ENCODE results near the gene NHLRC2. TPM values are rescaled to one million over a fixed set of nuclear protein-coding genes. Genes with fewer than 3 reads are reported as not detected.

NHLRC2 gene
- polyA plus RNA-seq, 1 donor from 2014 or later: 13.0 TPM

DNA sequence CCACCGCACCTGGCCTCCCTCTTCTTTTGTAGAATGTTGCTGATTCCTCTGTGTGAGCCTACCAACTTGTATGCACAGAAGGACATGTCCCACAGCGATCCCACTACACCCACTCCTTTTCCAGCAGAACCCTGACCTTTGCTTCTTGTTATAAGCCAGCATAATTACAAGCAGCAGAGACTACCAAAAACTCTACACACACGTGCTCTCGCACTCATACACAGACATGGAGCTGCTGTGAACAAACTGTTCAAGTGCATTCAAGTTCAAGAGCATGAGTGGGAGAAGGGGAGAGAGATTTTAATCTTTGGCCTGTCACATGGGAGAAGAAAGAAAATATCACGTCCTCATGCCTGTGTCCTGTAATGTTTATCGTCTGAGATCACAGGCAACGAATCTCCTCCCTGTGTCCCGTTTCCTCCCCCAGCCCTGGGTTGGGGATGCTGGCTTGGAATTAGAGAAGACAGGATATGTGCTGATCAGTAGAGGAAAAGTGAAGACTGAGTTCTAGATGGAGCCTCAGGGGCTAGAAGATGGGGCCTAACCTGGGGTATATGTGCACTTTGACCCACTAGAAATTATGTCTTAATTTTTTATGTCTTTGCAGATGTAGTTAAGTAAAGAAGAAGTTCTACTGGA is 79.6 kb downstream of the NHLRC2 start:
- Histone ChIP-seq H3K27me3 (ENCODE audit: insufficient read depth, low read depth, low read length) (no peaks in the 10 kb centered on the region), H3K9me2 (ENCODE audit: insufficient read depth, low read length) (no peaks in the 10 kb centered on the region)

DNA sequence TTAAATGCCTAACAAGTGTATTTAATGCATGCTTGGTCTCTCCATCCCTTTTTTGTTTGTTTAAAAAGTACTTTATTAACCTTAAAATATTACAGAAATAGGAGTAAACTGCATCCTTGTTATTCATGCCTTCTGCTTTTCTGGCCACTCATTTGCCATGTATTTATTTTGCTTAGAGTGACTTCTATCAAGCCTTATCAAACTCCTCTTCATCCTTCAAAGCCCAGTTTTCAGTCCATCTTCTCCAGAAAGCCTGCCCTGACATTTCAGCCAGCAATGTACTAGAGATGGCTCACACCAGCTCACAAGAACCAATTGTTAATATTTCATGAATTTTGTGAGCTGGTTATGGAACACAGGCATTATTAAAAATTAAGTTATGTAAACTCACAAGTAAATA is 82.8 kb downstream of the NHLRC2 start:
- Histone ChIP-seq H3K4me2 (ENCODE audit: low read length) (no peak overlapping the region), H3K36me3 (ENCODE audit: insufficient read depth, low read length) (no peaks in the 10 kb centered on the region), H3F3A (ENCODE audit: insufficient read depth, low read length, poor library complexity, severe bottlenecking) (no peaks in the 10 kb centered on the region), H3K79me2 (replicated peaks; ENCODE audit: insufficient read depth, low read length) (no peaks in the 10 kb centered on the region), H3K27me3 (ENCODE audit: insufficient read depth, low read depth, low read length) (no peaks in the 10 kb centered on the region), H3K9me2 (ENCODE audit: insufficient read depth, low read length) (no peaks in the 10 kb centered on the region), H3K9ac (ENCODE audit: low read length) (no peak overlapping the region), H4K20me1 (ENCODE audit: insufficient read depth) (no peaks in the 10 kb centered on the region), H3K27ac (ENCODE audit: low read length) (no peak overlapping the region), H2AFZ (ENCODE audit: low read depth, low read length) (no peak overlapping the region), H3K9me3 (ENCODE audit: low read length) (no peaks in the 10 kb centered on the region), H3K4me3 (ENCODE audit: low read length) (no peak overlapping the region)
- TF ChIP-seq, protein P1, sequence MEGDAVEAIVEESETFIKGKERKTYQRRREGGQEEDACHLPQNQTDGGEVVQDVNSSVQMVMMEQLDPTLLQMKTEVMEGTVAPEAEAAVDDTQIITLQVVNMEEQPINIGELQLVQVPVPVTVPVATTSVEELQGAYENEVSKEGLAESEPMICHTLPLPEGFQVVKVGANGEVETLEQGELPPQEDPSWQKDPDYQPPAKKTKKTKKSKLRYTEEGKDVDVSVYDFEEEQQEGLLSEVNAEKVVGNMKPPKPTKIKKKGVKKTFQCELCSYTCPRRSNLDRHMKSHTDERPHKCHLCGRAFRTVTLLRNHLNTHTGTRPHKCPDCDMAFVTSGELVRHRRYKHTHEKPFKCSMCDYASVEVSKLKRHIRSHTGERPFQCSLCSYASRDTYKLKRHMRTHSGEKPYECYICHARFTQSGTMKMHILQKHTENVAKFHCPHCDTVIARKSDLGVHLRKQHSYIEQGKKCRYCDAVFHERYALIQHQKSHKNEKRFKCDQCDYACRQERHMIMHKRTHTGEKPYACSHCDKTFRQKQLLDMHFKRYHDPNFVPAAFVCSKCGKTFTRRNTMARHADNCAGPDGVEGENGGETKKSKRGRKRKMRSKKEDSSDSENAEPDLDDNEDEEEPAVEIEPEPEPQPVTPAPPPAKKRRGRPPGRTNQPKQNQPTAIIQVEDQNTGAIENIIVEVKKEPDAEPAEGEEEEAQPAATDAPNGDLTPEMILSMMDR (IDR thresholded peaks at IDR 0.05; ENCODE audit: poor library complexity, severe bottlenecking): no peak

More for the DNA sequence above, 79.6 kb downstream of the NHLRC2 start:
- H3F3A ChIP-seq (ENCODE audit: insufficient read depth, low read length, poor library complexity, severe bottlenecking): no peaks in the 10 kb centered on the region
- no peaks in the 10 kb centered on the region for H3K79me2 ChIP-seq (replicated peaks; ENCODE audit: insufficient read depth, low read length)
- no peaks in the 10 kb centered on the region for H3K36me3 ChIP-seq (ENCODE audit: insufficient read depth, low read length)
- no peak overlapping the region for H3K4me2 ChIP-seq (ENCODE audit: low read length)
- no peak overlapping the region for H3K27ac ChIP-seq (ENCODE audit: low read length)
- H4K20me1 ChIP-seq (ENCODE audit: insufficient read depth): no peaks in the 10 kb centered on the region
- no peak overlapping the region for H3K9ac ChIP-seq (ENCODE audit: low read length)
- no peak overlapping the region for H2AFZ ChIP-seq (ENCODE audit: low read depth, low read length)
- no peak overlapping the region for H3K4me3 ChIP-seq (ENCODE audit: low read length)
- TF ChIP-seq MXI1 (conservative IDR thresholded peaks at IDR 0.05; ENCODE audit: poor library complexity, severe bottlenecking) (no peak), POLR2AphosphoS5 (IDR thresholded peaks at IDR 0.05) (no peak), EP300 (conservative IDR thresholded peaks at IDR 0.05; ENCODE audit: poor library complexity, severe bottlenecking) (no peak), SMC3 (conservative IDR thresholded peaks at IDR 0.05; ENCODE audit: poor library complexity) (no peak), EZH2 (IDR thresholded peaks at IDR 0.05; ENCODE audit: borderline replicate concordance, insufficient read depth, low read length, poor library complexity, severe bottlenecking) (no peak), REST (IDR thresholded peaks at IDR 0.05; ENCODE audit: borderline replicate concordance) (no peak), RAD21 (conservative IDR thresholded peaks at IDR 0.05) (no peak), TAF1 (IDR thresholded peaks at IDR 0.05; ENCODE audit: low read depth) (no peak)
- TF ChIP-seq, protein P1 (IDR thresholded peaks at IDR 0.05; ENCODE audit: poor library complexity, severe bottlenecking): no peak
- no peaks in the 10 kb centered on the region for H3K9me3 ChIP-seq (ENCODE audit: low read length)

All from neural cell (in vitro differentiated cells).